Activated B cell treated with CpG ODN at 0.5 μM for 24 hours (primary cell): ENCODE data around the gene COL23A1. TPM values are rescaled to one million over a fixed set of nuclear protein-coding genes. Genes with fewer than 3 reads are reported as not detected.

Experiments
- ATAC-seq: fragments of 200-7000 bp; cut with Tn5 transposase; one replicate; pipeline ENCODE4 v1.10.0; 2021; ENCODE audit warnings: low read depth, mild to moderate bottlenecking, moderate library complexity
- CTCF ChIA-PET: fragments of 350-600 bp; sonication (Branson Sonifier 250); formaldehyde crosslinking; loops from one replicate; lab custom pipeline; 2021; ENCODE audit warnings: antibody characterized with exemption; lab: Charles Lee
- POLR2A ChIA-PET: fragments of 350-600 bp; sonication (Branson Sonifier 250); formaldehyde crosslinking; loops from one replicate; lab custom pipeline; 2021; ENCODE audit warnings: antibody characterized with exemption; lab: Charles Lee
- DNase-seq: peaks from one replicate; pipeline ENCODE4 v3.0.0; 2022
- H3K27ac Mint-ChIP-seq: one replicate; pipeline ENCODE4 v1.8.0; 2020; ENCODE audit warnings: mixed read lengths
- H3K27me3 Mint-ChIP-seq: one replicate; pipeline ENCODE4 v1.8.0; 2021; ENCODE audit warnings: mixed read lengths
- H3K36me3 Mint-ChIP-seq: one replicate; pipeline ENCODE4 v1.8.0; 2021; ENCODE audit warnings: low read depth, mixed read lengths
- H3K4me1 Mint-ChIP-seq: one replicate; pipeline ENCODE4 v1.8.0; 2021; ENCODE audit warnings: mixed read lengths
- H3K4me3 Mint-ChIP-seq: one replicate; pipeline ENCODE4 v1.8.0; 2020; ENCODE audit warnings: mild to moderate bottlenecking, mixed read lengths
- H3K9me3 Mint-ChIP-seq: one replicate; pipeline ENCODE4 v1.8.0; 2020; ENCODE audit warnings: mixed read lengths
- intact Hi-C: fragments of 100-400 bp; cut with micrococcal nuclease; formaldehyde crosslinking; loops from one replicate; pipeline ENCODE4 v1.15.1; 2024
- total RNA-seq: library from RNA; stranded (reverse); gene quantifications from 2 replicates; pipeline ENCODE4 v1.2.3, GENCODE V29; 2022
- TF ChIP-seq, protein P1 (sequence below): fragments of 200-600 bp; IDR thresholded peaks from one replicate; pipeline ENCODE4 v1.8.0; 2022; ENCODE audit warnings: antibody characterized with exemption, mild to moderate bottlenecking

The COL23A1 gene
- total RNA-seq, 1 donor from 2014 or later, result not detected

DNA sequence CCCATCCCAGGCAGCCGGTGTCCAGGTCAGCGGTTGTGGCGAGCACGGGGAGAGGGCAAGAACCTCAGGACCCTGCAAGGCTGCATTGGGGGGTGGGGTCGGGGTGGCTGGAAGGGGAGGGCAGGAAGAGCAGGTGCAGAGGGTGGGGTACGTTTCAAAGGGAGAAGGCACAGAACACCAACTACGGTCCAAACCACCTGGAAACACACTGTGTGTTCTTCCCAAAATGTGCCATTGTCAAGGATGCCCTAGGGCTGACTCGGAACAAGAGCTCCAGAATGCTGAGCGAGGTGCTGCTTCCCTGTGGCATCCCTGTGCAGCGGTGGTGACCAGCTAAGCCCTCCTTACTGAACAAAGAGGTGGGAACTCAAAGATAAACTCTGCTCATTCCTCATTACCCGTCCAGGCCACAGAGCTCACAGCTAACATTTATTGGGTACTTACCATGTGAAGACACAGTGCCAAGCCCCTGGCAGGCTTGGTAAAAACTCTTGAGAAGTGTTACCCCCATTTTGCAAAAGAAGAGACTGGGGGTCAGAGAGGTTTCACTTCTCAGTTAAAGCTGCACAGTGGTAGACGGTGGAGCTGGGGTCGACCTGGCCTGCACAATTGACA, 153.8 kb downstream of the COL23A1 start:
- CTCF ChIA-PET, result no interaction called here
- Mint-ChIP-seq H3K27me3 (no peaks in the 10 kb centered on the region), H3K4me1 (no peaks in the 10 kb centered on the region), H3K27ac (no peak overlapping the region), H3K4me3 (no peak overlapping the region), H3K36me3 (no peaks in the 10 kb centered on the region), H3K9me3 (peaks cover 3% of the 10 kb centered on the region)
- intact Hi-C loops, result no loop called here
- POLR2A ChIA-PET, result no interaction called here
- TF ChIP-seq, protein P1, sequence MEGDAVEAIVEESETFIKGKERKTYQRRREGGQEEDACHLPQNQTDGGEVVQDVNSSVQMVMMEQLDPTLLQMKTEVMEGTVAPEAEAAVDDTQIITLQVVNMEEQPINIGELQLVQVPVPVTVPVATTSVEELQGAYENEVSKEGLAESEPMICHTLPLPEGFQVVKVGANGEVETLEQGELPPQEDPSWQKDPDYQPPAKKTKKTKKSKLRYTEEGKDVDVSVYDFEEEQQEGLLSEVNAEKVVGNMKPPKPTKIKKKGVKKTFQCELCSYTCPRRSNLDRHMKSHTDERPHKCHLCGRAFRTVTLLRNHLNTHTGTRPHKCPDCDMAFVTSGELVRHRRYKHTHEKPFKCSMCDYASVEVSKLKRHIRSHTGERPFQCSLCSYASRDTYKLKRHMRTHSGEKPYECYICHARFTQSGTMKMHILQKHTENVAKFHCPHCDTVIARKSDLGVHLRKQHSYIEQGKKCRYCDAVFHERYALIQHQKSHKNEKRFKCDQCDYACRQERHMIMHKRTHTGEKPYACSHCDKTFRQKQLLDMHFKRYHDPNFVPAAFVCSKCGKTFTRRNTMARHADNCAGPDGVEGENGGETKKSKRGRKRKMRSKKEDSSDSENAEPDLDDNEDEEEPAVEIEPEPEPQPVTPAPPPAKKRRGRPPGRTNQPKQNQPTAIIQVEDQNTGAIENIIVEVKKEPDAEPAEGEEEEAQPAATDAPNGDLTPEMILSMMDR, result no peak
- DNase-seq, result no peak
- no peak for ATAC-seq

DNA sequence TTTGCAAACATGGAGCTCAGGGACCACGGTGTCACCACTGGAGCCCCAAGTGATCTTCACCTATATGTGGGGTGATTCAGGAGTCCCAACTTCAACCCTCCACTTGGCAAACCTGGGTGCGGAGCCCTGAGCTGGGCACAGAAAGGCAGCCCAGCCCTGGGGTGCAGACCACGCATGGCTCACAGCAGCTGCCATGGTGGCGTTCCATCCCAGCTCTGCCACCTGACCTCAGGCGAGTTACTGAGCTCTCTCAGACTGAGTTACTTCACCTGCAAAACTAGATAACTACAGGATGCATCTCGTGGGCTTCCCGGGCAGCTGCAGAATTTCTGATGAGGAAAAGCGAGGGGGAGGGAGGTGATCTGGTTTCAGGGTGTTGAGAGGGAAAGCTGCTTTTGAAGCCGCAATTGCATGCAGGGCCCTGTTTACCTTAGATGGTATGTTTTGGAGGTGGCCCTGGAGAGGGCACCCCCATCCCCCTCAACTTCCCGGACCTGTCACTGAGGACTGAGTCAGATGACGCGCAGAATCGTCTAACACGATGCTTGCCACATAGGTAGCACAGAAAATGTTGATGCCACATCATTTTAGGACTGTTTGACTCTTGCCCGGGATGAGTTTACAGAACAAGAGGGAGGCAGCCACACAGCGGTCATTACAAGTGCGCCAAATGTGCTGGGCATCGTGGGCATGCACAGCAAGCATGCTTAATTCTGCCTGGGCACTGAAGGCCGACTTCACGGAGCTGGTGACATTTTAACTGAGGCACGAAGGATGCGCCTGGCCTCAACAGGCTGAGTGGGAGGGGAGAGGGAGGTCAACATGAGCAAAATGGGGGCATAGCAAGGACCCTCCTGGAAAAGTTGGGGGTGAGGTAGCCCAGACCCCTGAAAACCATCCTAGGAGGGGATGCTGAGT, 154.6 kb downstream of the COL23A1 start:
- CTCF ChIA-PET, result no interaction called here
- peaks cover 5% of the 10 kb centered on the region for H3K9me3 Mint-ChIP-seq
- DNase-seq, result no peak

DNA sequence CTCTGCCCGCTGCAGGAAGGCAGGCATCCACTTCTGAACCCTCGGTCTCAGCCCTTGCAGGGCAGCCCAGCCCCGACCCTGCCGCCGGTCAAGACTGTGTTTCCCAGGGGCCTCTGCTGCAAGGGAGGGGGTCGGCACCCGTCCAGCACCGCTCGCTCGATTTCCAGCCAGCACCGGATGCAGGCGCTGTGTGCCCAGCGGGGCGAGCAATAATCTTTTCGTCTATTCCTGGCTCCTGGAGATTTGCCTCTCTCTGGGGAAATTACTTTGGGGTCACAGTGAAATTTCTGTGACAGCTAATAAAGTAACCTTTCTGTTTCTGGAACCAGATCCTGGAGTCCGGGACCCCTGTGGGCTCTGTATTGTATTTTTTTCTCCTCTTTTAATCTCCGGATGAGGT, 155.3 kb downstream of the COL23A1 start:
- DNase-seq, result no peak
- no peak overlapping the region for H3K27ac Mint-ChIP-seq
- no peak for ATAC-seq
- intact Hi-C loops, result no loop called here
- no peaks in the 10 kb centered on the region for H3K36me3 Mint-ChIP-seq
- H3K9me3 Mint-ChIP-seq, result peaks cover 5% of the 10 kb centered on the region
- TF ChIP-seq, protein P1, result no peak
- no peak overlapping the region for H3K4me3 Mint-ChIP-seq
- ChIA-PET CTCF (no interaction called here), POLR2A (no interaction called here)
- H3K4me1 Mint-ChIP-seq, result no peaks in the 10 kb centered on the region
- no peaks in the 10 kb centered on the region for H3K27me3 Mint-ChIP-seq

More for the DNA sequence above, 154.6 kb downstream of the COL23A1 start:
- TF ChIP-seq, protein P1, result no peak
- intact Hi-C loops, result no loop called here
- Mint-ChIP-seq H3K27me3 (no peaks in the 10 kb centered on the region), H3K4me1 (no peaks in the 10 kb centered on the region), H3K36me3 (no peaks in the 10 kb centered on the region), H3K4me3 (no peak overlapping the region), H3K27ac (no peak overlapping the region)
- POLR2A ChIA-PET, result no interaction called here
- ATAC-seq, result no peak

DNA sequence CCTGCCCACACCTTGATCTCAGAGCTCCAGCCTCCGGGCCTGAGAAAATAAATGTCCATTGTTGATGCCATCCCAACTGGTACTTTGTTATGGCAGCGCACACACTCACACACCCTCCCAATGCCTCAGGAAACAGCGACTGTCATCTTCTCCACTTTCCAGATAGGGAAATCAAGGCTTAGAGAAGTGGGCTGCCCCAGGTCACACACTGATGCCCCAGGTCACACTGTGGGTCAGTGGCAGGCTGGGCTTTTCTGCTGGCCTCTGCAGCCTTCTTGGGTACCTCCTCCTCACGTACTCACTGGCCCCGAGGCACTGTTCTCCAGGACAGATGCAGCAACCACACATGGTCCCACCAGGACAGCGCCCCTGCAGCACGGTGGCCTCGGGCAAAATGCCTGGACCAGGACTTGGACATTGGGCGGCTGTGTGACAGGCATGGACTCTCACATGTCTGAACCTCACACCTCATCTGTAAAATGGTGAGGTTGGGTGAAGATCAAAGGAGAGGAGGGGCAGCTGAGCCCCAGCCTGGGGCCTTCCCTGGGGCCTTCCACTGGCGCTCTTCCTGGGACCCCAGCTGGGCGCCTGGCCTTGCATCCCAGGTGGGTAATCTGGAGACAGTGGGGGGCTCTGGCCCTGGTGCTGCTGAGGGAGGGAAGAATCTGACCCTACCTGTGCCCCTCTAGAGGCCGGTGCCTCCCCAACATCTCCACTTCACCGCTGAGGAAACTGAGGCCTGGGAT, 156.0 kb downstream of the COL23A1 start:
- Mint-ChIP-seq H3K4me3 (no peak overlapping the region), H3K27me3 (no peaks in the 10 kb centered on the region), H3K4me1 (no peaks in the 10 kb centered on the region), H3K36me3 (no peaks in the 10 kb centered on the region), H3K27ac (no peak overlapping the region), H3K9me3 (peaks cover 5% of the 10 kb centered on the region)
- TF ChIP-seq, protein P1, result no peak
- no peak for ATAC-seq
- intact Hi-C loops, result no loop called here
- POLR2A ChIA-PET, result no interaction called here
- CTCF ChIA-PET, result no interaction called here
- no peak for DNase-seq
